Measurements from ENCODE around the gene OSMR. TPM values are rescaled to one million over a fixed set of nuclear protein-coding genes. Genes with fewer than 3 reads are reported as not detected.

The OSMR gene
- total RNA-seq, 1 donor from 2014 or later, result 17.4 TPM

DNA sequence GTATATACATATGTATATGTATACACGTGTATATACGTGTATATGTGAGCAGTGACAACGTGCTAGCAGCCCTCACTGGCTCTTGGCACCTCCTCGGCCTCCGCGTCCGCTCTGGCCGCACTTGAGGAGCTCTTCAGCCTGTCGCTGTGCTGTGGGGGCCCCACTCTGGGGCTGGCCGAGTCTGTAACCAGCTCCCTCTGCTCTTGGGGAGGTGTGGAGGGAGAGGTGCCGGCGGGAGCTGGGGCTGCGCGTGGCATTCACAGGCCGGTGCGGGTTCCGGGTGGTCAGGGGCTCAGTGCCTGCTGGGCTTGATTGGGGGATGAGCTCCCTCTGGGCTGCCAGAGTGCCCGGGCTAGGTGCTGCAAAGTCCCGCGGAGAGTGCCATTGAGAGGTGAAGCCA, 24.1 kb upstream of the OSMR start:
- Mint-ChIP-seq H3K4me3 (ENCODE audit: unreplicated experiment) (no peak overlapping the region), H3K9me3 (ENCODE audit: unreplicated experiment) (no peaks in the 10 kb centered on the region), H3K27ac (ENCODE audit: unreplicated experiment) (no peak overlapping the region), H3K27me3 (ENCODE audit: unreplicated experiment) (no peaks in the 10 kb centered on the region), H3K4me1 (ENCODE audit: unreplicated experiment) (peaks cover under 1% of the 10 kb centered on the region), H3K36me3 (ENCODE audit: low read depth, unreplicated experiment) (peaks cover 5% of the 10 kb centered on the region)
- TF ChIP-seq, protein P1, sequence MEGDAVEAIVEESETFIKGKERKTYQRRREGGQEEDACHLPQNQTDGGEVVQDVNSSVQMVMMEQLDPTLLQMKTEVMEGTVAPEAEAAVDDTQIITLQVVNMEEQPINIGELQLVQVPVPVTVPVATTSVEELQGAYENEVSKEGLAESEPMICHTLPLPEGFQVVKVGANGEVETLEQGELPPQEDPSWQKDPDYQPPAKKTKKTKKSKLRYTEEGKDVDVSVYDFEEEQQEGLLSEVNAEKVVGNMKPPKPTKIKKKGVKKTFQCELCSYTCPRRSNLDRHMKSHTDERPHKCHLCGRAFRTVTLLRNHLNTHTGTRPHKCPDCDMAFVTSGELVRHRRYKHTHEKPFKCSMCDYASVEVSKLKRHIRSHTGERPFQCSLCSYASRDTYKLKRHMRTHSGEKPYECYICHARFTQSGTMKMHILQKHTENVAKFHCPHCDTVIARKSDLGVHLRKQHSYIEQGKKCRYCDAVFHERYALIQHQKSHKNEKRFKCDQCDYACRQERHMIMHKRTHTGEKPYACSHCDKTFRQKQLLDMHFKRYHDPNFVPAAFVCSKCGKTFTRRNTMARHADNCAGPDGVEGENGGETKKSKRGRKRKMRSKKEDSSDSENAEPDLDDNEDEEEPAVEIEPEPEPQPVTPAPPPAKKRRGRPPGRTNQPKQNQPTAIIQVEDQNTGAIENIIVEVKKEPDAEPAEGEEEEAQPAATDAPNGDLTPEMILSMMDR (IDR thresholded peaks at IDR 0.05; ENCODE audit: unreplicated experiment), result no peak
- no peak for DNase-seq (ENCODE audit: low spot score)

DNA sequence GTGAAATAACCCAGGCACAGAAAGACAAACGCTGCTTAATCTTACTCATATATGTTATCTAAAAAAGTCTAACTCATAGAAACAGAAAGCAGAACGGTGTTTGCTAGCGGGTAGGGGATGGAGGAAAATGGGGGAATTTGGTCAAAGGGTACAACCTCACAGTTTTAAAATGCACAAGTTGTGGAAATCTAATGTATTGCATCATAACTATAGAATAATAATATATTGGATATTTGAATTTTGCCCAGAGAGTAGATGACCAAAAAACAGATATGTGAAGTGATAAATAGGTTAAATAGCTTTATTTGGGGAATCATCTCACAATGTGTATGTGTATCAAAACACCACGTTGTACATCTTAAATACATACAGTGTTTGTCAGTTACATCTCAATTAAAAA, 22.3 kb upstream of the OSMR start:
- H3K27ac Mint-ChIP-seq (ENCODE audit: unreplicated experiment), result no peak overlapping the region
- H3K36me3 Mint-ChIP-seq (ENCODE audit: low read depth, unreplicated experiment), result peaks cover 5% of the 10 kb centered on the region
- no peaks in the 10 kb centered on the region for H3K9me3 Mint-ChIP-seq (ENCODE audit: unreplicated experiment)
- H3K4me3 Mint-ChIP-seq (ENCODE audit: unreplicated experiment), result no peak overlapping the region
- no peak for DNase-seq (ENCODE audit: low spot score)
- H3K4me1 Mint-ChIP-seq (ENCODE audit: unreplicated experiment), result peaks cover 3% of the 10 kb centered on the region
- TF ChIP-seq, protein P1 (IDR thresholded peaks at IDR 0.05; ENCODE audit: unreplicated experiment), result no peak
- H3K27me3 Mint-ChIP-seq (ENCODE audit: unreplicated experiment), result no peaks in the 10 kb centered on the region

DNA sequence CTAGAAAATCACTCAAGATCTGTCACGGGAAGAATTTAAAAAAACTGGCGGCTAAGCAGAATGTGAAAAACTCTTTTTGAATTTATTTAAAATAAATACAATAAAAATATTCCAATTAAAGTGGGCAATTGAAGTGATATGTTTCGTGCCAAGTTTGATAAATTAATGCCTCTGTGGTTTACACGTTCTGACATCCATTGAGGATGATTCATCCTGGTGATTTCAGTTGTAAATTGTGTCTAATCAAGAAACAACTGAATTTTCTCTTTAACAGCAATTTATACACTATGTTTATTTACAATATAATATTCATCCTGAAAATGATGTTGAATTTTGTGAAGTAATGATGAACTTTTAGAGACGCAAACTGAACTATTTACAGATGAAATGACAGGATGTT, 21.0 kb upstream of the OSMR start:
- Mint-ChIP-seq H3K36me3 (ENCODE audit: low read depth, unreplicated experiment) (peaks cover 5% of the 10 kb centered on the region), H3K9me3 (ENCODE audit: unreplicated experiment) (no peaks in the 10 kb centered on the region), H3K4me3 (ENCODE audit: unreplicated experiment) (no peak overlapping the region), H3K27me3 (ENCODE audit: unreplicated experiment) (no peaks in the 10 kb centered on the region), H3K4me1 (ENCODE audit: unreplicated experiment) (peaks cover 7% of the 10 kb centered on the region), H3K27ac (ENCODE audit: unreplicated experiment) (no peak overlapping the region)
- TF ChIP-seq, protein P1 (IDR thresholded peaks at IDR 0.05; ENCODE audit: unreplicated experiment), result no peak
- no peak for DNase-seq (ENCODE audit: low spot score)

DNA sequence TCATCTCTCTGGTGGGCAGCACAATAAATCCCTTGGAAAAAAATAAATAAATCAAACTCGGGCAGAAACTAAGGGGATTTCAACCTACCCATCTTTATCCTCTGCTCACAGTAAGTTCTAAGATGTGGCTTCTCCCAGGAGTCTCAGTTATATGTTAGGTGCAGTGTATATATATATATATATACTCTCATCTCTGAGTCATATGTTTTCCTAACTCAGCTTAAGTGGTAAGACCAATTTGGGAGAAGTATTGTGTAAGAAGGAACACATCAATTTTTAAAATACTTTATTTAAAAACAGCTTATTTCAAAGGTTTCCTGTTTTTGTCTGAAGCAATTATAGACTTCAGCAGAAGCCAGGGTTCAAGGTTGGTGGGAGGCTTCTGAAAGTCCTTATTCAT, 20.3 kb upstream of the OSMR start:
- TF ChIP-seq, protein P1 (IDR thresholded peaks at IDR 0.05; ENCODE audit: unreplicated experiment), result no peak

DNA sequence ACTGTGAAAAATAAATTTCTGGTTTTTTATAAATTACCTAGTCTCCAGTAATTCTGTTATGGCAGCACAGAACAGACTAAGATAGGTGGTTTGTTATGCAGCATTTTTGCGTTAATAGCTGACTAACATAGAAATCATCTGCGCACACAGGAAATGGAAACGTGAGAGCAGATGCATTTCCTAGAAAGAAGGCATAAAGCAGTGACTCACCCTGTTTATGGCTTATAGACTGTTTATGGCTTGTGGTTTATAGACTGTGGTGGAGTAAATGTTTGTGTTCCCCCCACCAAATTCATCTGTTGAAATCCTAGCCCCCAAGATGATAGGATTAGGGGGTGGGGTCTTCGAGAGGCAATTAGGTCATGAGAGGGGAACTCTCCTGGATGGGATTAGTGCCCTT, 18.3 kb upstream of the OSMR start:
- no peak overlapping the region for H3K4me3 Mint-ChIP-seq (ENCODE audit: unreplicated experiment)
- H3K9me3 Mint-ChIP-seq (ENCODE audit: unreplicated experiment), result no peaks in the 10 kb centered on the region
- H3K27ac Mint-ChIP-seq (ENCODE audit: unreplicated experiment), result no peak overlapping the region
- no peaks in the 10 kb centered on the region for H3K36me3 Mint-ChIP-seq (ENCODE audit: low read depth, unreplicated experiment)
- no peaks in the 10 kb centered on the region for H3K27me3 Mint-ChIP-seq (ENCODE audit: unreplicated experiment)
- DNase-seq (ENCODE audit: low spot score), result no peak
- peaks cover 7% of the 10 kb centered on the region for H3K4me1 Mint-ChIP-seq (ENCODE audit: unreplicated experiment)
- TF ChIP-seq, protein P1 (IDR thresholded peaks at IDR 0.05; ENCODE audit: unreplicated experiment), result no peak

More for the DNA sequence above, 20.3 kb upstream of the OSMR start:
- H3K36me3 Mint-ChIP-seq (ENCODE audit: low read depth, unreplicated experiment), result peaks cover 5% of the 10 kb centered on the region
- no peak overlapping the region for H3K27ac Mint-ChIP-seq (ENCODE audit: unreplicated experiment)
- peaks cover 7% of the 10 kb centered on the region for H3K4me1 Mint-ChIP-seq (ENCODE audit: unreplicated experiment)
- no peaks in the 10 kb centered on the region for H3K9me3 Mint-ChIP-seq (ENCODE audit: unreplicated experiment)
- no peak for DNase-seq (ENCODE audit: low spot score)
- H3K4me3 Mint-ChIP-seq (ENCODE audit: unreplicated experiment), result no peak overlapping the region
- no peaks in the 10 kb centered on the region for H3K27me3 Mint-ChIP-seq (ENCODE audit: unreplicated experiment)

All from endothelial cell (in vitro differentiated cells).